ENCODE data around the gene CCDC27. TPM values are rescaled to one million over a fixed set of nuclear protein-coding genes. Genes with fewer than 3 reads are reported as not detected.

The CCDC27 gene
- polyA plus RNA-seq, 4 donors, result 0.11 to 0.38 (median 0.25) TPM

GRCh38 chr1:3774276-3774945 is 22.2 kb downstream of the CCDC27 start:
- no peak for DNase-seq (ENCODE audit: low read depth in 4 of 4, low spot score in 2 of 4)

GRCh38 chr1:3774946-3775489 is 22.8 kb downstream of the CCDC27 start:
- DNase-seq (ENCODE audit: low read depth in 4 of 4, low spot score in 2 of 4), result no peak

DNA sequence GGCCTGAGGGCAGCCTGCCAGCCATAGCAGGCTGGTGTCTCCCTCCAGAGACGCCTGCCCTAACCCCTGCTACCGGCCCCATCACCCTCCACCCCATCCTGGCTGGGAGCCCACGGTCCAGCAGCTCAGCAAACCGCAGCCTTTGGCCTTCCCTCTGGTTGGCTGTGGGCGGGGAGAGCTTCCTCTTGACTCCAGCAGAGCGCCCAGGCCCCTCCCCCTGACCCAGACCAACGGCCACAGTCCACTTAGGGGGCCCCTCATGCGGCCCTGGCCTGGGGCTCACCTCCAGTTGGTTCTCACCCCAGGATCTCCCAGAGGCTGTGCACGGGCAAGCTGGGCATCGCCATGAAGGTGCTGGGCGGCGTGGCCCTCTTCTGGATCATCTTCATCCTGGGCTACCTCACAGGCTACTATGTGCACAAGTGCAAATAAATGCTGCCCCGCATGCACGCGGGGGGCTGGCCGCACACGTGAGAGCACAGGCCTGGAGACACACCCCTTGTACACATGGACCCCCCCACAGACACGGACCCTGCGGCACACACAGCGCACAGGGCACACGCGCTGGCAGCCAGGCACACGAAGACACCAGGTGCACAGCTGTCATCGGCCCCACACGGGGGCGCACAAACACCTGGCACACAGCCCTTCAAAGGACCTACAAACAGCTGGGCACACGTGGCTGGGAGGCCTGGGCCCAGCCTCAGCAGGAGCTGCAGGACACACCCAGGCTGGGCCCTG is 23.4 kb downstream of the CCDC27 start:
- DNase-seq (ENCODE audit: low read depth in 4 of 4, low spot score in 2 of 4), result peak in 1 of 4 donors; percentile 54

DNA sequence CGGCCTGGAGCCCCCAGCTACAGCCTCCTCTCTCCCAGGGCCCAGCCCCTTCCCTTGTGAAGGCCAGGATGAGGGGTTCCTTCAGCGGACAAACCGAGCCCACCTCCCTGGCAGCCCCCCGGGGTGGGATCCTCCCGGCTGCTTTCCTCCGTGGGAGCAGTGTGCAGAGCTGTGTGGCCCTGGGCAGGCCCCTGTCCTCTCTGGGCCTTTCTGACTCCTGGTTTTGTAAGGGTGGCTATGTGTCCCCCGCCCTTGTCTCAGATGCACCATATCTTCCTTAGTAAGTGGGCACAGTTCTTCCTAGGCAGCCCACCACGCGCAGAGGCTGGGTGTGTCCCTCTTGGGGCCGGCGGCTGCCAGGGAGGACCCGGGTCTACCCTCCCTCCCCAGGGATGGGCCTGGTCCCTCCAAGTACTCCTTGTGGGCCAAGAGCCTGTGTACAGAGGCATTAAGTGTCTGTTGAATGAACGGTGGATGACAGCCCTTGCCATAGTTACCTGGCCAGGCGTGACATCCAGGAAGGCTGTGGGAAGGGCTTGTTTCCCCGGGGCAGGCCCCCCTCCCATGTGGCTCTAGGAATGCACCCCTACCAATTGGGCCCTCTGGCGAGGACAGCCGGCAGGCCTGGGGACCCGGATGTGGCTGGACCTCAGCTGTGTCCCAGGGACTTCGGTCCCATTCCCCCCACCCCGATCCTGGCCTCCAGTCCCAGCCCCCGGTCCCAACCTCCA is 24.1 kb downstream of the CCDC27 start:
- no peak for DNase-seq (ENCODE audit: low read depth in 4 of 4, low spot score in 2 of 4)

- DNase-seq (ENCODE audit: low read depth in 4 of 4, low spot score in 2 of 4), result no peak
These were observed 24.9 kb downstream of the CCDC27 start for GRCh38 chr1:3777078-3777547.

DNA sequence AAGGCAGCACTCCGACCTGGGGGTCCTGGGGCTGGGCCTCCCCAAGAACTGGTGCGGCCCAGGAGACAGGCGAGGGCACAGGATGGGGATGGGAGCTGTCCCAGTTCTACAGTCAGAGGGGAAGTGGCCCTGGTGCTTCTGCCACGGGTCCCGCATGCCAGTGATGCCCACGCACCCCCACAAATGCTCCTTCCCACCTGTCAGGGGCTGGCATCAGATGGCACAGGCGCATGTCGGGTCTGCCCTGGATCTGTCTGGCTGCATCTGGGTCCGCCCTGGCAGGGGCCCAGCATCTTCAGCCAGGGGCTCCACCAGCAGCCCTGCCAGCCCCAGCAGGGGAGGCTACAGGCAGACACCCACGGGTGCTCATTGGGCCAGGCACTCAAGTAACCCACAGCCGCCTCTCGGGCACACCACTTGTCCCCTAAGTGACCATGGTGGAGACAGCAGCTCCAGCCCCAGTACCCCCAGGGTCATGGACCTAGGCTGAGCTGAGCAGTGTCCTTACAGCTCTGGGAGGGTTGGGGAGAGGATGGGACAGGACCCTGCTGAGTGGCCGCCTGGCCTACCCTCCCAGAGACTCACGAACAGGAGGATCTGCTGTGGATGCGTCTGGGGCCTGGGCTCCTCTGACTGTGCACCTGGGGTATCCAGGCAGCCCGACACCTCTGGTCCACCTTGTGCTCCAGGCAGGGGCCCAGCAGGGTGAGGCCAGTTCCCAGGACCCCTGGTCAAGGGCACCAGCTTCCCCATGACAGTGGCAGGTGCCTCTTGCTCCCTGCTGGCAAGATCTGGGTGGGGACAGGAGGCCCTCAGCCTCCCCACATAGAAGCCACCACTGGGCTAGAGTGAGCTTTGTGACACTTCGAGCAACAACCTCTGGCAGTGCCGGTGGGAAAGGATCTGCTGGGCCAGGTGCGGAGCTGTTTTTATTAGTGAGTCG is 25.7 kb downstream of the CCDC27 start:
- DNase-seq (ENCODE audit: low read depth in 4 of 4, low spot score in 2 of 4), result no peak

GRCh38 chr1:3778590-3779264 is 26.5 kb downstream of the CCDC27 start:
- no peak for DNase-seq (ENCODE audit: low read depth in 4 of 4, low spot score in 2 of 4)

DNA sequence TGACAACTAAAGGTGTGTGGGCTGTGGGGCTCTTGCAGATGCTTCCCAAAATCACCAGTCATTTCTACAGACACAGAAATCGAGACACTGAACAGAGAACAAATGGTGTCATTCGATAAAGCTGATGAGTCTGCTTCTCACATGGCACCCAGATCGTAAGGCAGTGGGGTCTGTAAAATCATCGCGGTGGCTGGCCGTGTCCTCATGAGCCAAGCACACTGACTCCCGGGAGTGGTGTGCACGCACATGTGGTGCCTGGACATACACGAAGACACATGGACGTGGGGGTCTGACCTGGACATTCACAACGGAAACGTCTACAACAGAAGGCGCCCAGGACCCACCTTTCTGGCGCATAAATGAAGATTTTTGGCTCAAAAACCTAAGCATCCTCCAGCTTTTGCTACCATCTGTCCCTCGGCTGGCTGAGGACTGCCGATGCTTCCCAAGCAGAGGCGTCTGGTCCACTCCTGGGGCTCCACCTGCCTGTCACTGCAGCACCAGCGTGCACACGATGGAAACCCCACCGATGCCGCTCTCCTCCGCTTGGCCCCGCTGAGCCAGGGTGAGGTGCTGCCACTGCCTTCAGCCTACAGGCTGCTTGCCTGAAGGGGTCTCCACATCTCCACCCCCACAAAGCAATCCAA is 27.1 kb downstream of the CCDC27 start:
- DNase-seq (ENCODE audit: low read depth in 4 of 4, low spot score in 2 of 4), result no peak

DNA sequence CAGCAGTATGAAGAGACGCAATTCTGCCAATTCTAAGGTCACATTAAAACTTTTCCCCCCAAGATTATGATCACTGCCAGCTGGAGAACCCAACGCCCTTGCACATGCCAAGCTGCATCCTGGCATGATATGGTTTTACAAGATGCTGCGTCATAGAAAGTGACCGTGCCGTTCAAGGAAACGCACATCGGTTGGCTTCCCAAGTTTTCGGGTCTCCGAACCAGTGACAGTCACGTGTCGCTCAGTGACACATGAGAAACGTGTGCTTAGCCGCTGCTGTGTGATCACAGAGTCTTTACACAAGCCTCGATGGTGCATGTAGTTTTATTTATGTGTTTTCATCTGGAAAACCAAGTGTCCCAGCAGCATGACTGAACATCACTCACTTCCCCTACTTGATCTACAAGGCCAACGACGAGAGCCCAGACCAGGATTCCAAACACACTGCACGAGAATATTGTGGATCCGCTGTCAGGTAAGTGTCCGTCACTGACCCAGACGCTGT is 27.7 kb downstream of the CCDC27 start:
- DNase-seq (ENCODE audit: low read depth in 4 of 4, low spot score in 2 of 4), result no peak

- no peak for DNase-seq (ENCODE audit: low read depth in 4 of 4, low spot score in 2 of 4)
These were observed 28.7 kb downstream of the CCDC27 start for GRCh38 chr1:3780901-3781300.

DNA sequence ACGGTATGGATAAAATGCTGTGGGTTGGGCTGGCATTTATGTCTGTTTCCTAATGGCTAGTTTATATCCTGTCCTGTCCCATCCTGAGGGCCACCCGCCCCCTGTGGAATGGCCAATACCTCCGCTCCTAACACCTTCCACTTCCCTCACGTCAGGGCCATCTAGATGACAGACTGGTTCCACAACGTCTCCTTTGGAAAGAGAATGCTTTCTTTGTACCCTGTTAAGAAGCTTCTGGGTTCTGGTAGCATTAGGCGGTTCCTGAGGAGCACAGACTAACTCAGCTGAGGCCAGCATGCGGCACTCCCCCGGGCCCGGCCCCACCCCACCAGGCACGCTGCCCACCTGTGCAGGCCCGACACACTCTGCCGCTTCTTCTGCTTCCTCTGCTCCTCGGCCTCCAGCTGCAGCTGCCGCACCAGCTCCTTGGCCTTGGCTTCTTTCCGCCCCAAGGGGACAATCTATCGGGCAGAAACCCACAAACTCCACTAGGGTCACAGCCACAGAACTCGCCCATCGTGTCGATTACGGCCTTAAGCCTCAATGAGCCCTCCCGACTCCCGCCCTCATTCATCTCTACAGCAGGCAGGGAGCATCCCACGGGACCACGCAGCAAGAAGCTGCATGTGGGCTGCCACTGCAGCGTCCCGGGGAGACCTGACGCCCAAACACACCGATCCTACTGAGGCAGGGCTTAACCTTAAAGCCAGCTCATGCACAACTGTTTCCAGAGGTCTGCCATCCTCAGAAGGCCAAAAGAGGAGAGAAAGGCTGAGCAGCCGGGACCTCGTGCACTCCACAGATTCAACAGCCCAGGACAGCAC is 31.6 kb downstream of the CCDC27 start:
- DNase-seq (ENCODE audit: low read depth in 4 of 4, low spot score in 2 of 4), result no peak

DNA sequence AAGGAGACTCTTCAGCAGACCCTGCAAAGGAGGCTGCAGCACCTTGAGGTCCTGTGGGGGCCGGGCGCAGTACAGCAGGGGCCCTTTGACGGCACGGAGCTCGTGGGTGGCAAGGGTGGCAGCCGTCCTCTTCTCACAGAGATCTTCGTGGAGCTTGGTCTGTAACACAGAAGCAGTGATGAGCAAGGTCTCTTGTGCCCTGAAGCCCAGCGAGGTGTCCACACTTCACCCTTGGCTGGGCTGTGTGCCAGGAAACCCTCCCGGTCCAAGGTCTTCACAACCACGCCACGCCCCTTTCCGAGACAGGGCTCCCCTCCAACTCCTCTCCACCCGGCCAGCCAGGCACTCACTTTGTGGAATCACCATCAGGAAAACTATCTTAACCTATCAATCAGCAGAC is 32.8 kb downstream of the CCDC27 start:
- DNase-seq (ENCODE audit: low read depth in 4 of 4, low spot score in 2 of 4), result no peak

GRCh38 chr1:3785456-3786157 is 33.4 kb downstream of the CCDC27 start:
- no peak for DNase-seq (ENCODE audit: low read depth in 4 of 4, low spot score in 2 of 4)

DNA sequence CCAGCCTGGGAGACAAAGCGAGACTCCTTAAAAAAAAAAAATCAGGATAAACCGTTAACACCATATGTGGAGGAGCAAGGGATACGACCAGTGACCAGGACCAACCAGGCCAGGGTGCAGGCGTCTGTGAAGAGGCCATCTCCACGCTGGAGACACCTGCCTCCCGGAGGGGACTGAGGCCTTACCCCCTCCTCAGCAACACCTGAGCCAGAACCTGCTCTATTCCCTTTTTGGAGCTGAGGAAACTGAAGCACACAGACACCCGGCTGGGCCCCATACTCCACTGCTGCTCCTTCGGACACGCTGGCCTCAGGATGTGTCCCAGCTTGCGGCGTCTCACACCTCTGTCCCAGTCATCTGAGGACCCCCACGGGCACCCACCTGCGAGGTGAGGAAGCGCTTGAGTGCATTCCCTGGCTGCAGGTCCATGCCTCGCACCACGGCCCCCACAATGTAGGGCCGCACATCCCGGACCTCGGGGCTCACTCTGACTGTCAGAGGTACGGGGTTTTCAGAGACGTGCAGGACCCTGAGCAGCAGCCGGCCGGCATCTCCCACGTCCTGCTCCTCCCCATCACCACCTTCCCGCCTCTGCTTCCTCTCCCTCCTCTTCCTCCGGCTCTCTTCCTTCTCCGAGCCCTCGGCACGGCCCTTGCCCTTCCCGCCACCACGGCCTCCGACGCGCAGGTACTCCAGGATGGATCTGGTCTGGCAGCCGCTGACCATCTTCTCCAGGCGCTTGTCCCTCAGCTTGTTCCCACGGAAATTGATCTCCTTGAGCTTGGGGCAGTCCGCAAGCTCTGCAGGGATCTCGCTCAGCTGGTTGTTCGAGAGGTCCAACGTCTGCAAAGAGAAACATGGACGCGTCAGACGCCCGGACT is 34.5 kb downstream of the CCDC27 start:
- no peak for DNase-seq (ENCODE audit: low read depth in 4 of 4, low spot score in 2 of 4)

- DNase-seq (ENCODE audit: low read depth in 4 of 4, low spot score in 2 of 4), result no peak
These were observed 35.1 kb downstream of the CCDC27 start for GRCh38 chr1:3787349-3787715.
